ENCODE data around the gene STYXL1. TPM values are rescaled to one million over a fixed set of nuclear protein-coding genes. Genes with fewer than 3 reads are reported as not detected.
"Not testable (repeated sequence)": the region's sequence is repeated elsewhere in the genome, so short reads cannot be mapped to it uniquely, and the experiment has no call there.

The STYXL1 gene
- total RNA-seq, 6 experiments from 2014 or later = 13.8 to 28.5 (median 21.2) TPM

- intact Hi-C loops (cut with DNase I) = no loop called here
Observed at GRCh38 chr7:76056241-76056640, 8.4 kb upstream of the STYXL1 start.

GRCh38 chr7:76054123-76055120, 6.6 kb upstream of the STYXL1 start:
- Histone ChIP-seq H3K27ac (no peak overlapping the region), H3K9me3 (no peaks in the 10 kb centered on the region), H3K4me1 (peaks cover 0 to 46% (median 19%) of the 10 kb centered on the region in 4 donors), H3K36me3 (peaks cover 0 to 8% (median 5%) of the 10 kb centered on the region in 4 donors), H3K4me3 (no peak overlapping the region), H3K27me3 (no peaks in the 10 kb centered on the region)
- intact Hi-C loops (cut with DNase I) = no loop called here
- 75% methylated on average over 18 of the region's 18 CpGs for WGBS (ENCODE audit: insufficient coverage, low coverage, low lambda C conversion rate, missing lambda C conversion rate)
- TF ChIP-seq CTCF (IDR thresholded peaks at IDR 0.05) = no peak
- no peak for TF ChIP-seq POLR2A (IDR thresholded peaks at IDR 0.05)
- no peak for DNase-seq
- ATAC-seq = peak in 1 of 4 donors; percentile 16

More at GRCh38 chr7:76056241-76056640, 8.4 kb upstream of the STYXL1 start:
- peaks cover 0 to 62% (median 24%) of the 10 kb centered on the region in 4 donors for H3K4me1 ChIP-seq
- H3K27ac ChIP-seq = peak overlapping the region in 1 of 3 donors; percentile 87
- 83% methylated on average over 7 of the region's 7 CpGs for WGBS (ENCODE audit: insufficient coverage, low coverage, low lambda C conversion rate, missing lambda C conversion rate)
- ATAC-seq (no peak), DNase-seq (no peak)
- no peaks in the 10 kb centered on the region for H3K9me3 ChIP-seq
- TF ChIP-seq POLR2A (IDR thresholded peaks at IDR 0.05) = no peak
- no peak for TF ChIP-seq CTCF (IDR thresholded peaks at IDR 0.05)
- no peak overlapping the region for H3K4me3 ChIP-seq
- H3K27me3 ChIP-seq = no peaks in the 10 kb centered on the region
- peaks cover 0 to 19% (median 11%) of the 10 kb centered on the region in 4 donors for H3K36me3 ChIP-seq

- Histone ChIP-seq H3K4me1 (peaks cover 0 to 41% (median 14%) of the 10 kb centered on the region in 4 donors), H3K27ac (no peak overlapping the region), H3K36me3 (peaks cover 0 to 7% (median 2%) of the 10 kb centered on the region in 4 donors), H3K4me3 (no peak overlapping the region), H3K27me3 (no peaks in the 10 kb centered on the region), H3K9me3 (no peaks in the 10 kb centered on the region)
- intact Hi-C loops (cut with DNase I) = no loop called here
- 67% methylated on average over 5 of the region's 6 CpGs for WGBS (ENCODE audit: insufficient coverage, low coverage, low lambda C conversion rate, missing lambda C conversion rate)
- ATAC-seq = no peak
- no peak for DNase-seq
- TF ChIP-seq POLR2A (IDR thresholded peaks at IDR 0.05) (no peak), CTCF (IDR thresholded peaks at IDR 0.05) (no peak)
Observed at GRCh38 chr7:76053461-76053860, 5.7 kb upstream of the STYXL1 start.

- ATAC-seq; DNase-seq; H3K27me3 ChIP-seq; H3K36me3 ChIP-seq; H3K9me3 ChIP-seq; intact Hi-C loops (cut with DNase I); H3K27ac ChIP-seq; H3K4me3 ChIP-seq: not testable (repeated sequence)
- 100% methylated on average over 8 of the region's 8 CpGs for WGBS (ENCODE audit: insufficient coverage, low coverage, low lambda C conversion rate, missing lambda C conversion rate)
- H3K4me1 ChIP-seq = peaks cover 0 to 33% (median 10%) of the 10 kb centered on the region in 4 donors
Observed at GRCh38 chr7:76052681-76053080, 4.9 kb upstream of the STYXL1 start.

- Histone ChIP-seq H3K36me3 (no peaks in the 10 kb centered on the region), H3K27ac (no peak overlapping the region), H3K9me3 (no peaks in the 10 kb centered on the region), H3K4me3 (no peak overlapping the region), H3K27me3 (no peaks in the 10 kb centered on the region), H3K4me1 (peaks cover 0 to 27% (median 8%) of the 10 kb centered on the region in 4 donors)
- intact Hi-C loops (cut with DNase I) = no loop called here
- TF ChIP-seq CTCF (IDR thresholded peaks at IDR 0.05) = no peak
- TF ChIP-seq POLR2A (IDR thresholded peaks at IDR 0.05) = no peak
- ATAC-seq (no peak), DNase-seq (no peak)
- WGBS (ENCODE audit: insufficient coverage, low coverage, low lambda C conversion rate, missing lambda C conversion rate) = 92% methylated on average over 4 of the region's 4 CpGs
Observed at GRCh38 chr7:76051840-76052239, 4.0 kb upstream of the STYXL1 start.

Measured in right lobe of liver (tissue), 6 donors.